AG08395 (cell line): ENCODE data around the gene C3orf49.
A peak's percentile ranks its signal among the peaks of the same experiment; 100 is the strongest.

Source experiments
- DNase-seq: peaks from one replicate; pipeline ENCODE4 v3.0.0; 2012; ENCODE audit warnings: mixed read lengths, low spot score

The C3orf49 gene

GRCh38 chr3:63851287-63851686 lies 32.2 kb downstream of the C3orf49 start:
- no peak for DNase-seq

DNA sequence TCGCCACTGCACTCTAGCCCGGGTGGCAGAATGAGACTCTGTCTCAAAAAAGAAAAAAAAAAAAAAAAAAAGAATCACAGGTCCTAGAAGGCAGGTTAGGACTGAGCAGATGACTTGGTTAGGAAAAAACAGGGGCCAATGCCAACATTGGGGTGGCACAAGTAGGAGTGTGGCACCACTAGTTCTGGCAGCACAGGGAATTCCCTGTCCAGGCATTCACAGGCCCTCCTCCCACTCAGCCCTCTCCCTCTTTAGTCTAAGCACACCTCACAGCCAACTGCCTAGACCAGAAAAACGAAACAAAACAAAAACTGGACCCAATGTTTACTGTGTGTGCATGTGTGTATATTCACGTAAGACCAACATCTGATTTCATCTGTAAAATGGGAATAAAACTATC lies 34.0 kb downstream of the C3orf49 start:
- no peak for DNase-seq

DNA sequence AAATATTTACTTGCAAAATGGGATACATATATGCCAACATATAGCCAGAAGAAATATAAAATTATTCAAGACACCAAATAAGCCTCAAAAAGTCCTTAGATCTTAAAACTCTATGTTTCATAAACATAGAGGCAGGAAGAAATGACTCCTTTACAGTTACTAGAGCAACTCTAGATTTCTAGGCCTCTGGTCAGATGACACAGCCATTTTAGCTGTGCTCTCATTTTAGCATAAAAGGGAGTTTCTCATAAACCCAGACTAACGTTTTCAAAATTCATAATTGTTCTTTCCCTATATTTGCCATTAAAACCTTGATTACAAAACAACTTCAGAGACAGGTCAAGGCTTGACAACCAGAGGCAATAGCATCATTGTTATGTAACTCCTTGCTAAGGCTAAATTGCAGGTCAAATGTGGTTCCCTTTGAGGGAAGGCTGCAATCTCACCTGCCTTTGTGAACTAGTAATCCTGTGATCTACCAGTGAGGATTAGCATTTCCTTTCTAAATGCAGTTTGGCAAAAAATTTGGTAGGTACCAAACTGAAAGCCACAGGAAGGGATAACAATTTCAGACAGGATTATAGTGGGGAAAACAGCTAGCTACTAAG lies 36.3 kb downstream of the C3orf49 start:
- DNase-seq = no peak

GRCh38 chr3:63857311-63857710 lies 38.2 kb downstream of the C3orf49 start:
- no peak for DNase-seq

DNA sequence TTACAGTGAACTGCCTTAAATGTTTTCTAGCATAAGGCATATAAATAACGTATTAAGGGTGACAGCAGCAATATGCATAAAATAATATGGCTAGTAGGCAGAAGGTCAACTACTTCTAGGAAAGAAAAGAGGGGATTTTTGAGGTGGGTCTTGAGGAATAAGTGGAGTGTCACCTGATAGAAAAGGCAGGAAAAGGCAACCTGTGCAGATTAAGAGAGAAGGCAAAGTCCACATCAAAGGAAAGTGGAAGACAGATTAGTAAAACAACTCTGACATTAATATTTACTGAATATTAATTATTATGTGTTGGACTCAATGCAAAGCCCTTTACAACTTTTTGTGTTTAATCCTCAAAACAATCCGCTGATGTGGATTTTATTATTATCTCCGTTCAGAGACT lies 41.7 kb downstream of the C3orf49 start:
- DNase-seq = no peak

DNA sequence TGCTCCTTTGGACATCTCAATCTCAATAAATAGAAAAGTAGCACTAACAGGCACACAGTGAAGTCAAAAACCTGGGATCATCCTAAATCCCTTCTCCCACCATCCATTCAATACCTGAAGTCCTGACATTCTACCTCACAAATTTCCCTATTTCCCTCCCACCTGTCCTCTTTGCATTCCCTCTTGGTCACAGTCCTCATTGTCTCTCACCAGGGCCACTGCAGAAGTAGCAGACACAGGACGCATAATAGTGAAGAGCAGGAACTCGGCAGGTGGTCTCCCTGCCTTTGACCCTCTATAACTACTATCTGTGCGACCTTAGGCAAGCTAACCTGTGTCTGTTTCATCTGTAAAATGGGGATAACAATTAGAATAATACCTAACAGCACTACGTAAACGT lies 42.2 kb downstream of the C3orf49 start:
- DNase-seq = no peak

GRCh38 chr3:63862804-63863149 lies 43.7 kb downstream of the C3orf49 start:
- DNase-seq = no peak

GRCh38 chr3:63863150-63864007 lies 44.3 kb downstream of the C3orf49 start, which contains the start of the genes ATXN7 and THOC7:
TSS of gene ATXN7 (plus strand) at chr3:63863867. CDS start at chr3:63912599, 48,732 bp downstream.
TSS of gene THOC7 (minus strand) at chr3:63863805. CDS start at chr3:63863790, 15 bp downstream.
- DNase-seq = peak; percentile 78

GRCh38 chr3:63864008-63864964 lies 45.2 kb downstream of the C3orf49 start:
- peak; percentile 47 for DNase-seq

DNA sequence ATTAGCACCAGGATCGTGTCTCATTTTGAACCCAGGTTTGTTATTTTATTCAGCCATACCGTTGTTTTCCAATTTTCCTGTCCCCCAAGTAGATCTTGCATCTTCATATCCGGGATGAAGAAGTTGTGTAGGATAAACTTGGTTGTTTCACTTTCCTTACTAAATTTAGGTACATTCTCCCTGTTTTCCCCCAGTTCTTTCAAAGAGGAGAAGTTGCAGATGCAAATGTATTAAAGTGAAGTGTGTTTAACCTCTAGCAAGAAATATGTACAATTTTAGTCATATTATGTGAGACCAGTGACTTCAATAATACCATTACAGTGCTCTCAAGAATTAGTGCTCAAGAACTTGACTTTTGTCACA lies 45.8 kb downstream of the C3orf49 start:
- DNase-seq = no peak

DNA sequence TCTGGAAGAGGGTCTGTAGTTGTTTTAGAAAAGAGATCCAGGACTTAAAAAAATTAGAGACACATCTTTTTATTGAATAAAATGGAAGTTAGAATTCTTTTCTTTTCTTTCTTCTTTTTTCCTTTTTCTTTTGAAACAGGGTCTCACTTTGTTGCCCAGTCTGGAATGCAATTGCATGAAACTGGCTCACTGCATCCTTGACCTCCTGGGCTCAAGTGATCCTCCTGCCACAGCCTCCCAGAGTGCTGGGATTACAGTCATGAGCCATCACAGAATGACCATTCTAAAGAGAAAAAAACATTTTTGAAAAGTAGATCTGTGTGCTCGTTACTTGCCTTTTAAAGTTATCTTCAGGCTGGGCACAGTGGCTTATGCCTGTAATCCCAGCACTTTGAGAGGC lies 48.1 kb downstream of the C3orf49 start:
- DNase-seq = no peak

DNA sequence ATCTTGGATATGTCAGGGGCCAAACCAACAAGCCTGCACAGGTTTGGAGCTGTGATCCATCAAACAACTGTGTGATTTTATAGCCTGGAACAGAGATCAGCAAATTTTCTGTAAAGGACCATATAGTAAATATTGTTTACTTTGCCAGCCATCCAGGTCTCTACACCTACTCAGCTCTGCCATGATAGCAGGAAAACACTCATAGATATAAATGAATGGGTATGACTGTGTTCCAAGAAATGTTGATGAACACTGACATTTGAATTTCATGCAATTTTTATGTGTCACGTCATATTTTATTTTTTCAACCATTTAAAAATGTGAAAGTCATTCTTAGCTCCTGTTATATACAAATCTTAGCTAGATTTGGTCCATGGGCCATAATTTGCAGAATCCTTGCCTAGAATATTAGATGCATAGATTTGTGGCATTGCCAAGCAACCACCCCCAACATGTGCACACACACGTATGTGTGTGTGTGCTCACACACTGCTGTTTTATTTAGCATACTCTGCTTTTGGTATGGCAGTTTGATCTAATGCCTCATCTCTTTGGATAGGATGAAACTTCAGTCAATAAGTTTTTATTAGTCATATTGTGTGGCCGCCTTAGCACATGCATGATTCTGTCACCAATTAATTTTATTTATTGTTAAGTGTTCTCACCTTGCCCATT lies 51.0 kb downstream of the C3orf49 start:
- no peak for DNase-seq

GRCh38 chr3:63870615-63871005 lies 51.5 kb downstream of the C3orf49 start:
- no peak for DNase-seq

DNA sequence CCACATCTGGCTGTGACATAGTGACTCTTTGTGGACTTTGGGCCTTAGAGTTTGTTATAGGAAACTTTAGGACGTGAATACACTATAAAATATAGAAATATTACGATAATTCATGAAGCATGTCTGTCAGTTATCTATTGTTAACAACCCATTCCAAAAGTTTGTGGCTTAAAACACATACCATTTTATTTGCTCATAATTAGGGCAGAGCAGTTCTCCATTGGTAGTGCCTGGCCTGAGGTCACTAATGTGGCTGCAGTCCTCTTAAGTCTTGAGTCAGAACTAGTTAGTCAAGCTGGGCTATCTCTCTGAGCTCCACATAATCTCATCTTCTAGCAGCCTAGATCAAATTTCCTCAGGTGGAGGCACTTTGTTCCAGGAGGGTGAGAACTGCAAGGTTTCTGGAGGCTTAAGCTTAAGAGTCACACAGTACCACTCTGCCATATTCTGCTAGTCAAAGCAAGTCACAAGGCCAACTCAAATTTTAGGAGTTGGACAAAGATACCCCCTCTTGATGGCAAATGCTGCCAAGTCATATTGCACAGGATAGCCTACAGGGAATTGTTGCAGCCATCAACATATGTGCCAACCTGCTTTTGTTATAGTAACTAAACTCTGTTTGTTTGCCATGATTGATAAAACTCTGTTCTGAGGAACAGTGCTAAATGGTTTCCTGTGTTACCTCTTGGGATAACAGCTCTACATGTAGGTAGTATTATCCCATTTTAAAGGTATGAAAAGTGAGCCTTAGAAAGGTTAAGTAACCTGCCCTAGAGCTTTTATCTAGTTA lies 53.2 kb downstream of the C3orf49 start:
- peak; percentile 83 for DNase-seq

DNA sequence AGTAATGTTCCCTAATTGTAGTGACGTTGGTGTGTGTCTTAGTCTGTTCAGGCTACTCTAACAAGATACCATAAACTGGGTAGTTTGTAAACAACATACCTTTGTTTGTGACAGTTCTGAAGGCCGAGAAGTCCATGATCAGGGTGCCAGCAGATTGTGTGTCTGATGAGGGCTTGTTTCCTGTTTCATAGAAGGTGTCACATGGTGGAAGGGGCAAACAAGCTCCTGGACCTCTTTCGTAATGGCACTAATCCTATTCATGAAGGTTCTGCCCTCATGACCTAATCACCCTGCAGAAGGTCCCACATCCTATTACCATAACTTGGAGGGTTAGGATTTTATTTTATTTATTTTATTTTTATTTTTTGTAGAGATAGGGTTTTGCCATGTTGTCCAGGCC lies 55.7 kb downstream of the C3orf49 start:
- no peak for DNase-seq

GRCh38 chr3:63875510-63875909 lies 56.4 kb downstream of the C3orf49 start:
- DNase-seq = no peak

DNA sequence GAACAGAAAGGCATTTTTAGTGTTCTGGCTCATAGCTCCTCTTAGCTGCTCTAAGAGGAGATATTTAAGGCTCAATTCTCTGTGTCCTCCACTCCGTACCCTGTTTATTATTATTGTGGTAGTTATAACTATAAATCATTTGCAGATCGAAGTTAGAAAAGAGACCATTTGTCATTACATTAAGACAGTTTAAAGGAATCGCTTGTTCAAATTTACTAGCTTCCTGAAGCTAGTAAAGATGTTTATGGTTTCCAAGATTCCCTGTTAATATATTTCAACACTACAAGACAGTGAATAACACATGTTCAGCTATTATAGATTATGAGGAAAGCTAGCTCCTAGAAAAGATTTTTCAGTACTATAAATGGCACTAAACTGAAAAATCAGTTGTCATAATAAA lies 57.2 kb downstream of the C3orf49 start:
- no peak for DNase-seq

GRCh38 chr3:63877737-63878393 lies 58.8 kb downstream of the C3orf49 start:
- DNase-seq = peak; percentile 63

- no peak for DNase-seq
Measured at GRCh38 chr3:63878394-63879060, 59.4 kb downstream of the C3orf49 start.

GRCh38 chr3:63880653-63881052 lies 61.6 kb downstream of the C3orf49 start:
- DNase-seq = no peak
